ENCODE data around the gene CYB561.

GRCh38 chr17:63493411-63493810 is 47.3 kb upstream of the CYB561 start:
- TF ChIP-seq FOXK2 (IDR thresholded peaks at IDR 0.05) (no peak), ZNF384 (IDR thresholded peaks at IDR 0.05) (no peak), SP1 (IDR thresholded peaks at IDR 0.05) (no peak), PKNOX1 (IDR thresholded peaks at IDR 0.05) (no peak), NFRKB (IDR thresholded peaks at IDR 0.05) (no peak), SUZ12 (IDR thresholded peaks at IDR 0.05) (no peak), BHLHE40 (IDR thresholded peaks at IDR 0.05; ENCODE audit: borderline replicate concordance) (no peak), ARNT (IDR thresholded peaks at IDR 0.05) (no peak), HDGF (IDR thresholded peaks at IDR 0.05; ENCODE audit: borderline replicate concordance) (no peak), FOXA1 (IDR thresholded peaks at IDR 0.05) (no peak), FOXM1 (IDR thresholded peaks at IDR 0.05; ENCODE audit: borderline replicate concordance) (no peak), TARDBP (IDR thresholded peaks at IDR 0.05) (no peak), L3MBTL2 (conservative IDR thresholded peaks at IDR 0.05) (no peak), LEF1 (IDR thresholded peaks at IDR 0.05; ENCODE audit: borderline replicate concordance) (no peak)

All from HEK293T (cell line).